Measurements from ENCODE around the gene TAF7.
"Not testable (repeated sequence)": the region's sequence is repeated elsewhere in the genome, so short reads cannot be mapped to it uniquely, and the experiment has no call there.

Gene TAF7

DNA sequence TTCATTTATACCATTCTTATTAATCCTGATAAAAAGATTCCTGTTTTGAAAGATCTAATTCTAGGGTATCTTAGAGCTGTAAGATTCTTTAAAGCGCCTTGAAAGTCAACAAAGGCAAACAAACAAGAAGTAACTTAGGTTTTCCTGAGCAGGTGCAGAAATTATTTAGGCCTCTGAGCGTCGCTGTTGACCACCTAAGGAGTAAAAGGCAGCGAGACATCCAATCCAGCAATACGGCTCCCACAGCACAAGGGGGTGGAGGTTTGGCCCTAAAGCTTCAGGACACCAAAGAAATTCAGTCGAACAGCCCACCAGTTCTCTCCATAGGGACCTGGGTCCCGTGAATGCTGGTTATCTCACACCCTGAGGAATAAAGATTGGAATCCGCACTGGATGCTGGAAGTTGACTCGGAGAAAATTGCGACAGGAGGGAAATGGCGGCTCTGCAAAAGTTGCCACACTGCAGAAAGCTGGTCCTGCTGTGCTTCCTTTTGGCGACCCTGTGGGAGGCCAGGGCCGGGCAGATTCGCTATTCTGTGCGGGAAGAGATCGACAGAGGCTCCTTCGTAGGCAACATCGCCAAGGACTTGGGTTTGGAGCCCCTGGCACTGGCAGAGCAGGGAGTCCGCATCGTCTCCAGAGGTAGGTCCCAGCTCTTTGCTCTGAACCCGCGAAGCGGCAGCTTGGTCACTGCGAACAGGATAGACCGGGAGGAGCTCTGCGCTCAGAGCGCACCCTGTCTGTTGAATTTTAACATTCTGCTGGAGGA lies 18.1 kb upstream of the TAF7 start, which contains the start of gene PCDHGA2:
TSS of gene PCDHGA2 (plus strand) at position 223 of the 769 bp plus-strand sequence.
- DNase-seq (ENCODE audit: low read depth), result peak; percentile 37

DNA sequence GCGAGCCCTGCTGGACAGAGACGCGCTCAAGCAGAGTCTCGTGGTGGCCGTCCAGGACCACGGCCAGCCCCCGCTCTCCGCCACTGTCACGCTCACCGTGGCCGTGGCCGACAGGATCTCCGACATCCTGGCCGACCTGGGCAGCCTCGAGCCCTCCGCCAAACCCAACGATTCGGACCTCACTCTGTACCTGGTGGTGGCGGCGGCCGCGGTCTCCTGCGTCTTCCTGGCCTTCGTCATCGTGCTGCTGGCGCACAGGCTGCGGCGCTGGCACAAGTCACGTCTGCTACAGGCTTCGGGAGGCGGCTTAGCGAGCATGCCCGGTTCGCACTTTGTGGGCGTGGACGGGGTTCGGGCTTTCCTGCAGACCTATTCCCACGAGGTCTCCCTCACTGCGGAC lies 12.0 kb upstream of the TAF7 start:
- DNase-seq (ENCODE audit: low read depth), result not testable (repeated sequence)

DNA sequence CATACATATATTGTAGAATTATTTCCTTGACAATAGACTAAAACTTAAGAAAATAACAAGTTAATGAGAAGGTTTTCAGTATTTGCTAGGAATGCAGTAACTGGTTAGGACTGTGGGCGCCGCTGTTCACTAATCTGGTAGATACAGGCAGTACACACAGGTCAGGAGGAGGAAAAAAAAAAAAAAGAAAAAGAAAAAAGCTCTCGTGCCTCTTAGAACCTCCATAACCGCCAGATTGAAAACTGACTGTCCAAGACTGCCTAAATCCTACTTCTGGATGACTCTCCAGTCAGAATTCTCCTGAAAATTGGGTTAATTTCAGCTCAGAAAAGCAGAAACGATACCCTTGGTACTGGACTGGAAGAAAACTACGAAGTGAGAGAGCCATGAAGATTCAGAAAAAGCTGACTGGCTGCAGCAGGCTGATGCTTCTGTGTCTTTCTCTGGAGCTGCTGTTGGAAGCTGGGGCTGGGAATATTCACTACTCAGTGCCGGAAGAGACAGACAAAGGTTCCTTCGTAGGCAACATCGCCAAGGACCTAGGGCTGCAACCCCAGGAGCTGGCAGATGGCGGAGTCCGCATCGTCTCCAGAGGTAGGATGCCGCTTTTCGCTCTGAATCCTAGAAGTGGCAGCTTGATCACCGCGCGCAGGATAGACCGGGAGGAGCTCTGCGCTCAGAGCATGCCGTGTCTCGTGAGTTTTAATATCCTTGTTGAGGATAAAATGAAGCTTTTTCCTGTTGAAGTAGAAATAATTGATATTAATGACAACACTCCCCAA lies 9.9 kb upstream of the TAF7 start, which contains the start of gene PCDHGA1:
TSS of gene PCDHGA1 (plus strand) at position 216 of the 782 bp plus-strand sequence.
- peak; percentile 42 for DNase-seq (ENCODE audit: low read depth)

DNA sequence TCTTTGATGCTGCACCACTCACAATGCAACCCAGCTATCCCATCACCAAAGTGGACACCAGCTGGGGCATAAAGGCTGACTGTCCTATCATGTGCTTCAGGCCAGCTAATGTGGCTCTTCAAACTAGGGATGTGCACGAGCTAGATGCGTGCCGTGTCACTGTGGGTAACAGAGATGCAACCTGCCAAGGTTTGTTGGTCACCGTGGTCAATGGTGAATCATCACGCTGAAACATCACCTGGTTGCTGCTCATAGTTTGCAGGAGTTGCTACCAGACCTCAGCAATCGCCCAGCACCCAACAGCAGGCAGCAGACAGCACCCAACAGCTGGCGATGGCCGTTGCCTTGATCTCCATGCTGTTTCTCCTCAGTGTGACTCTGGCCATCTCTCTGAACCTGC lies 7.6 kb upstream of the TAF7 start:
- DNase-seq (ENCODE audit: low read depth), result no peak

DNA sequence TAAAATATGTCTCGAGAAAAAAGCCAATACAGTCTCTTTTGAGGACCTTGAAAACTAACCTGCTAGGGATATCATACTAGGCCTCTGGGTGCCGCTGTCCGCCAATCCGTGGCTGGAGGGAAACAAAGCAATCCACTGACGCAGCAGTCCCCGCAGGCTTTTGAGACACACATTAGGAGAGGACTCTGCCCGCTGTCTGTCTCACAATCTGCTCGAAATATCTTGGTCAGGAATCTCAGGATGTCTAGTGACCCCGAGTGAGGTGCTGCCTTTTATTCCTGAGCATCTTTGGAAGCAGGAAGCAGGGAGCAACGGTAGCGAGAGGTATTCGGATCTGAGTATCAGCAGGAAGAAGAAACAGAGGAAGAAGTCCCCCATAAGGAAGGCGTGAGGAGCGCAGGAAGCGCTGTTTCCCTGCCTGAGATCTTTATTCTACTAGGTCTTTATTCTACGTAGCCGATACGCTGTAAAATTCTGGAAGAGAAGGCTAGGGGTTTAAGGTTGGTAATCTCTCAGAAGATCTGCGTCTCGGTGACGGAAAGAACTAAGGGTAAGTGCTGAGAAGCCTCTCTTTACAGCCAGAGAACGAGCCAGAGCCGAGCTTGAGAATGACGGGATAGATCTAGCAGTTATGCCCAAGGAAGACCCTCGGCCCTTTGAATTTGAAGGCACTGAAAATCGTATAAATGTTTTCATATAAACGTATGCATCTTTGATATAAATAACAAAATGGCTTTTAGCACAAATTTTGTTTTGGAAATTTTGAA lies 5.7 kb upstream of the TAF7 start:
- DNase-seq (ENCODE audit: low read depth), result no peak

DNA sequence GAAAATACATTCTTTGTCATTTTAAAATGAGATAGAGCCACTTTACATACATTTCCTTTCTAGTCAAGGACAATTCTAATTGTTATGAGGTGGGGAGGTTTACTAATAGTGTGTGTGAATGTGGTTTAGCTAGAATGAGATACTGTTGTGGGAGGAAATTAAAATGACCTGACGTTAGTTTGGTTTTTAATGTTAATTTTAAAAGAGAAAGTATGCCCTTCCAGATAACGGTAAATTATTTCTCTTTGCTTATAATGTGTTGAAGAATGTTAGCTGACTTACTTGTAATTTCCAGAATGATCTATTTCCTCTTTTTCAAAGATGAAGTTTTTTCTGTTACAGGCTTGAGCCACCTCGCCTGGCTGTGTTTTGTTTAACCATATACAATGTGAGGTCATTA lies 1.7 kb upstream of the TAF7 start:
- DNase-seq (ENCODE audit: low read depth), result no peak

DNA sequence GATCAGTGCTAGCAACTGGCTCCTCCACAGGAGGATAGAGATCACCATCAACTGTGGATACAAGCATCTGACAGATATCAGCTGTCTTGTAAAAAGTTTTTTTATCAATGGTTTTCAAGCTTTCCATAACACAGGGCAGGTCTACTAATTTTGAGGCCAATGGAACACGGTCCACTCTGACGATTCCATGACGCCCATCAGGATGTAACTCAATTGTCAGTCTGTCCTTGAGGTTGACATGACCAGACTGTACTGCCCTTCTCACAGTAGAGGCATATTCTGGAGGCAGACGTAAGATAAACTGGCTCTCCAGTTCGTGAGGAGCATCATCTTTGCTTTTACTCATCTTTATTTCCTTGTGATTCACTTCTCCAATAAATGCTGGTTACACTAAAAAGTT lies 885 bp downstream of the TAF7 start:
- DNase-seq (ENCODE audit: low read depth), result no peak

DNA sequence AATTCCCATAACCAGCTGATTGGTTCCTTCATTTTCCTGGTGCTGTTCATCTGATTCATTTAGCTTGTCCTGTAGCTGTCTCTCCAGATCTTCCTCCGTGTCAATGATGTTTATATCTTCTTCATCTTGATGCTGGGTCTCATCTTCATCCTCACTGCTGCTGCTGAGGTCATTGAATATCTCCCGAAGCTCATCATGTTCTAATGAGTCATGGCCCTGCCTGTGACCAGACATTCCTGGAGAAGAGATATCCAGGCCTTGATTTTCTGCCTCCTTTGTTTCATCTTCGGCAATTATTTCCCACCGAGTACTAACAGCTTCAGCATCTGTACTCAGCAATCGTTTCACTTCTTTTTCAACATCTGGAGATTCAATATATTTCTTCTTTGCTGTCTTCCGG lies 1.4 kb downstream of the TAF7 start:
- DNase-seq (ENCODE audit: low read depth), result no peak

DNA sequence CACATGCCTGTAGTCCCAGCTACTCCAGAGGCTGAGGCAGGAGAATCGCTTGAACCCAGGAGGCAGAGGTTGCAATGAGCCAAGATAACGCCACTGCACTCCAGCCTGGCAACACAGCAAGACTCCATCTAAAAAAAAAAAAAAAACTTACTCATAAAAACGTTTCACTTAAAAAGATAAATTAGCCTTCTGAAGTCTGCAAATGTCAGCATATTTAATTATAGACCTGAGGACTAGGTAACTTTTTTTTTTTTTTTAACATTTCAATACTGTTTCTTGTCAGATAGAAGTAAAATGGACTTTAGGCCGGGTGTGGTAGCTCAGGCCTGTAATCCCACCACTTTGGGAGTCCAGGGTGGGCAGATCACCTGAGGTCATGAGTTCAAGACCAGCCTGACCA lies 3.6 kb downstream of the TAF7 start:
- DNase-seq (ENCODE audit: low read depth), result not testable (repeated sequence)

DNA sequence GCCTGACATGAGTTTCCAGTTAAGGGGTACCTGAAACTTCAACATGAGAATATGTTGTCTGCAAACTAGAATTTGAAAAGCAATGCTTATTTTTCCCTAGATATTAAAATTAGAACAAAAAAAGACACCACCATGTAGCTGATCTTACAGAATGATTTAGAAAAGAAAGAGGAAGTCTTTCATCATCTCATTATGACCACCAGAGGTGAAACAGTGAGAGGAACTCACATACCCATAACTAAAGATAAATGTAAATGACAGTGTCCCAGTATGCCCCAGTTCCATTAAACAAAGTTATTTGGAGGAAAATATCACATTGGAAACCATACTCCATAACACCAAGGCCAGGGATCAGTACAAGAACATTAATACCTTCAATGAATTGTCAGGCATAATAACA lies 6.9 kb downstream of the TAF7 start:
- no peak for DNase-seq (ENCODE audit: low read depth)

DNA sequence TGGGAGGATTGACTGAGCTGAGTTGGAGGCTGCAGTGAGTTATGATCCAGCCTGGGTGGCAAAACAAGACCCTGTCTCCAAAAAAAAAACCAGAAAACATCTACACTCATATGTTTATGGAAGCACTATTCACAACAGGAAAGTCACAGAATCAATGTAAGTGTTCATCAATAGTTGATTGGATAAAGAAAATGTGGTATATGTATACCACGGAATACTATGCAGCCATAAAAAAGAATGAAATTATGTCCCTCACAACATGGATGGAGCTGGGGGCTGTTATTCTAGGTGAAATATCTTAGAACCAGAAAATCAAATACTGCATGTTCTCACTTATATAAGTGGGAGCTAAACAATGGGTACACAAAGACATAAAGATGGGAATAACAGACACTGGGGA lies 14.0 kb downstream of the TAF7 start:
- no peak for DNase-seq (ENCODE audit: low read depth)

DNA sequence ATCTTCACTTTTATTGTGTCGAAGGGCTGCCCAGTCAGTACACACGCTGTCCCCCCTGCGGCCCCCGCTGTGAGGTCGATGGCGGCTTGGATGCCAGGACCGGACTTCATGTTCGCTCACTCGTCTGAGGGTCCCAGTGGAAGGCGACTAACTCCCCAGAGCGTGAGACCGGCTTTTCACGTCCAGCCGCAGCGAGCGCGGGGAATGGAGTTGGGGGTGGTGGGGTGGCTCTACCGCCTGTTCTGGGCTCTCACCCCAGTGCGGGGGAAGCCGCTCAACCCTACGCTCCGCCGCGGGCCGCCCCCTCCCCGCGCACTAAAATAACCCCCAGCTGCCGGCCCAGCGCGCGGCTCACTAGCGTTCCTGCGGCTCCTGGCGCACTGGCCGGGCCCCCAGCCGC lies 16.8 kb downstream of the TAF7 start, which contains the start of gene SLC25A2:
TSS of gene SLC25A2 (minus strand) at position 294 of the 400 bp plus-strand sequence. CDS start at position 110, 184 bp downstream.
- no peak for DNase-seq (ENCODE audit: low read depth)

DNA sequence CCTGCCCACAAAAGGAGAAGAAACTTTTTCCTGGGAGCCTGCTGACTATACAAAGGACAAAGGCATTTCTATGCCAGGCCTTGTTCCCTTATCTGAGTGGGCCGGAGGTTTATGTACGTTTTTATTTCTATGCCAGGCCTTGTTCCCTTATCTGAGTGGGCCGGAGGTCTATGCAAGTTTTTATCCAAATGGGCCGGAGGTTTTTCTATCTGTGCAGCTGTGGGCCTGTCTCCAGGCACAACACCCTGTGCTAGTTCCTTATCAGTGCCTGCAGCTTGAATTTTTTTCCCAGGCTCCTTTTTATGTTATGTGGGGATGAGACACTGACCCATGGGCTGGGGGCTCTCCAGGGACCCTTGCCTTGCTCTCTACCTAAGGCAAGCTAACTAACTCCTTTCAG lies 22.2 kb downstream of the TAF7 start:
- DNase-seq (ENCODE audit: low read depth), result no peak

DNA sequence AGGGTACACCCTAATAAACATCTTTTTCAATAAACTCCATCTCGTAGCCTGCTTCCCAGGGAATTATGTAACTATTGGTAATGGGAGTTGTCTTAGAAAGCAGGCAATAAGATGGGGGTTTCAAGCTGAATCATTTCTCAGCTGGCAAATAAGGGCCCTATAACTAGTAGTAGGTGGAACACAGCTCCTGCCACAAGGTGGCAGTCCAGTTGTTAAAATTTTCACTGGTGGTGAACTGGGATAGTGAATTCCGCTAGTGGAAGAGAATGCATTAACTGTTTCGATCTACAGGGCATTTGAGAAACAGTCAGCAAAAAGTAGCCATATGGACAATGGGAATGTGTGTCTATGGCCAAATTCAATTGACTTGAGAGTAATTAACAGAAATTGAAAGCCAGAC lies 47.7 kb downstream of the TAF7 start:
- no peak for DNase-seq (ENCODE audit: low read depth)

DNA sequence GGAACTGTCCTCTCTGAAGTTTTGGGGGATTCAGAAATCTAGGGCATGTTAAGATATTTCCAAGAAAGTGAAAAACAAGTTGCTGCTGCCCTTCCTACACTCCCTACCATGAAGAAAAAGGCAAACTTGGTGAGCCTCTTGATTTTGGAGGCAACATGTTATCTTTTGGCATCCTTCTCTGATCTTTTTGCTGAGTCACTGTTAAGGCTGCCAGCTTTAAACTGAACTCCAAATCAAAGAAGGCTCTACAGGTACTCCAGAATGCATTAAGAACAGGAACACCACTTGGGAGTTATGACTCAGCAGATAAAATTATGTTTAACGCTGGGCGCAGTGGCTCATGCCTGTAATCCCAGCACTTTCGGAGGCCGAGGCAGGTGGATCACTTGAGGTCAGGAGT lies 51.4 kb downstream of the TAF7 start:
- no peak for DNase-seq (ENCODE audit: low read depth)

All from GM04503 (cell line).